Ramos (cell line): Measurements from ENCODE around the gene ARMH1.
"Not testable (repeated sequence)": the region's sequence is repeated elsewhere in the genome, so short reads cannot be mapped to it uniquely, and the experiment has no call there.

ENCODE experiments used
- in situ Hi-C: fragments of 300-500 bp; cut with MboI; formaldehyde crosslinking; loops from one replicate; pipeline ENCODE4 v1.14.3; 2022; ENCODE audit warnings: low sequenced_read_pairs; ENCODE audit not compliant: unreplicated experiment

ARMH1 gene

DNA sequence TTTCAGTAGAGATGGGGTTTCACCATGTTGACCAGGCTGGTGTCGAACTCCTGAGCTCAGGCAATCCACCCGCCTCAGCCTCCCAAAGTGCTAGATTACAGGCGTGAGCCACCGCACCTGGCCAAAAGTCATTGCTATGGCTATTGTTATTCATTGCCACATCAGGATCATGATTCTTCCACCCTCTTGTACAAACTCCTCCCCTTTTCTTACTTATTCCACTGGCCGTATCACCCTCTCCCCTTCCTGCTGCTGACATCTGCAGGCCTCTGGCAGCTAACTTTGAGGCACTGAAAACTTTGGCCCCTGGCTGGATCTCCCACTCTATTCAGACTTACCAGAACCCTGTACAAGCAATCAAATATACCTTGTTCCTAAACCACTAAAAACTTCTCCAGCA is 11.1 kb upstream of the ARMH1 start:
- in situ Hi-C loops = no loop called here

- in situ Hi-C loops = no loop called here
Observed at GRCh38 chr1:44664730-44665370, 9.7 kb upstream of the ARMH1 start.

- in situ Hi-C loops = not testable (repeated sequence)
Observed at GRCh38 chr1:44666719-44667118, 7.8 kb upstream of the ARMH1 start.

DNA sequence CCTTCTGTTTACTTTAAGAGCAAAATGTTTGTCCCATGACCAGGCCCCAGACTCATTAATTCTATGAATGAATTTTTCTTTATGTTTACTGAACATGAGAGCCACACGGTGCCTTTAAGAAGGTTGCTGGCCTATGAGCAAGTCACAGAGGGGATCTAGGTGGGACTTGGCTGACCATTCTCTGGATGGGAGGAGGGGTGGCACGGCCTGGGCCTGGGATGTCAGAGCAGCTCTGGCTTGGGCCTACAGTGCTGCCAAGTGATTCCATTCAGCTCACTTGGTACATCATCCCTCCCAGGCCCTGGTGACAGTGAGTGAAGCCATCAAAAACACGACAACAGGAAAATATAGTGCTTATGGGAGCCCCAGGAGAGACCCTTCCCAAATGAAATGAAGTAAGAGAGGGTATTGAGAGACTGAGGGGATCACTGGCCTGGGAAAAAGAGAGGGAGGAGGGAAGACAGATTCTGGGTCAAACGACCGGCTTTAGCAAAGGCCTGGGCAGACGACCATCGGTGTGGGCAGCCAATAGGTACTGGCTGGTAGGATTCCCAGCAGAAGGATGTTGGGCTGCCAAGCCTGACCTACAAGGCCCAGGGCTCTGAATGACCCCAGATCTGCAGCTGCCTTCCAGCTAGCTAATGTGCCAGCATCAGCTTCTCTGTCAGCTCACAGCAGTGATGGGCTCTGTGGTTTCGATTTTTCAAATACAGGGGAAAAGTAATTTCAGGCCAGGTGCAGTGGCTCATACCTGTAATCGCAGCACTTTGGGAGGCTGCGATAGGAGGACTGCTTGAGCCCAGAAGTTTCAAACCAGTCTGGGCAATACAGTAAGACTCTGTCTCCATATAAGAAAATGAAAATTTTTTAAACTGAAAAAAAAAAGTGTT is 3.5 kb upstream of the ARMH1 start:
- in situ Hi-C loops = no loop called here

DNA sequence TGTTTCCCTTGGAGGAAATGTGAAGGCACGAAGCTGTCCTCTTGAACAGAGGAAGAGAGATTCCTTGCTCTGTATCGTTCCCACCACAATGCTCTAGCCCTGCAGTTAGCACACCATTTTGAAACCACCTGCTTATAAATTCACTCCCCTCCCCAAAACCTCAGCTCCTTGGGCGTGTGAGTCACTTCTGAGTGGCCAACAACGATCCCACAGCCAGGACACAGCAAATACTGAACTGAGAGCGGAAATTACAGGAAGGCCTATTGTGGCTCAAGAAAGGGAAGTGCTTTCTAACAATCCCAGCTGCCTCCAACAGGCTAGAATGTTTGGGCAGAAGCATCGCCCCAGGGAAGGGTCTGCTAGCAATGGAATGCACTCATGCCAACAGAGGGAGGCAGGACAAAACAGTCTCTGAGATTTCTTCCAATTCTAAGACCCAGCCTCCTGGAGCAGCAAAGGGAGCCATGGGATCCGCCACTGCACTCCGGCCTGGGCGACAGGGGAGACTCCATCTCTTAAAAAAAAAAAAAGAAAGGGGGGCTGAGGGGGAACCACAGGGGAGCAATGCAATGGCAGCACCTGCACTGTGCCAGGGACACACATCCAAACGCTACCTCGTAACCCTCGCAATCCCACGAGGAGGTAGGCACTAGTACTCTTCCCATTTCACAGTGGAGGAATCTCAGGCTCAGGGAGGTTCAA is 2.1 kb upstream of the ARMH1 start:
- in situ Hi-C loops = no loop called here

DNA sequence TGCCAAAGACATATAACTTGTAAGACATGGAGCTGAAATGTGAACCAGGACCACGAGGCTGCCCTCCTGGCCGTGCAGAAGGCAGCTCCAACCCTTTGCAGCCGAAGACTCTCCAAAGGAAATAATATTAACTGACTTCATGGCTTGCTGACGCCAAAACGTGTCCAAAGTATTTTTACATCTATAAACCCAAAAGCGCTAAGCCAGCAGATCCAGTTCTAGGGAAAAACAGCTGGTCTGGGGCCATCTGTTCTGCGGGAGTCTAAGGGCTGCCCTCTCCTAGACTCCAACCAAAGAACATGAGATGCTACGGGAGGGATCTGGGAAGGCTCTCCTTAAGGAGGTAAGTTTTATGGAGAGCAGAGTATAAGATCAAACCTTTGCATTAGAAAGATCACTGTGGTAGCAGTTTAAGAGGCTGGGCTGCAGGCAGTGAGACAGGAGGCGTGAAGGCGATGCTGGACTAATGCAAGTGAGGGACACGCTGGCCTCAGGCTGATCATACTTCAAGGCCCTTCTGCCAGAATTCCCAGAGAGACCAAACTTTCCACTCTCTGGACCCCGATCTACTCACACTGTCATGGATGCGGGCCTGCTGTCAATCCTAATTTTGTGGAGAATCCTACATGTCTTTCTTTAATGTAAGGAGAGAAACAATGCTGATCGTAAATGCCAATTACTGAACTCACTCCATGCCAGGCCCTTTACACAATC is 1.4 kb upstream of the ARMH1 start:
- in situ Hi-C loops = no loop called here

DNA sequence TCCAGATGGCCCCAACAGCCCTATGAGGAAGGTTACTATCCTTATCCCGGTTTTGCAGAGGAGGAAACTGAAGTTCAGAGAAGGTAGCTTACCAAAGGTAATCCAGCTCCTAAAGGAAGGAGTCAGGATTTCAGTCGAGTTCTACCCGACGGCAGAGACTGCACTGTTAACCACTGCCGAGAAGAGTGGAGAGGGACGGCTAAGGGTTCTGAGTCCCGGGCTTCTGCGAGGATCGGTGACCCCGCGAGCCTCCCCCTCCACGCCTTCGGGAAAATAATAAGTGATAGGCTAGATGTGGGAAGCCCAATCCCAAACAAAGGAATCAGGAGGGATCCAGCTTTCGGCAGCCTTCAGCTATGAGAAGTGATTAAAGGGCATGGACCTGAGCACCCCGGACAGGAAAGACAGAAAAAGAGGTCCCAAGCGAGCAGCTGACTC is 820 bp upstream of the ARMH1 start:
- in situ Hi-C loops = no loop called here

- in situ Hi-C loops = no loop called here
Observed at GRCh38 chr1:44675186-44675585, 672 bp downstream of the ARMH1 start.

DNA sequence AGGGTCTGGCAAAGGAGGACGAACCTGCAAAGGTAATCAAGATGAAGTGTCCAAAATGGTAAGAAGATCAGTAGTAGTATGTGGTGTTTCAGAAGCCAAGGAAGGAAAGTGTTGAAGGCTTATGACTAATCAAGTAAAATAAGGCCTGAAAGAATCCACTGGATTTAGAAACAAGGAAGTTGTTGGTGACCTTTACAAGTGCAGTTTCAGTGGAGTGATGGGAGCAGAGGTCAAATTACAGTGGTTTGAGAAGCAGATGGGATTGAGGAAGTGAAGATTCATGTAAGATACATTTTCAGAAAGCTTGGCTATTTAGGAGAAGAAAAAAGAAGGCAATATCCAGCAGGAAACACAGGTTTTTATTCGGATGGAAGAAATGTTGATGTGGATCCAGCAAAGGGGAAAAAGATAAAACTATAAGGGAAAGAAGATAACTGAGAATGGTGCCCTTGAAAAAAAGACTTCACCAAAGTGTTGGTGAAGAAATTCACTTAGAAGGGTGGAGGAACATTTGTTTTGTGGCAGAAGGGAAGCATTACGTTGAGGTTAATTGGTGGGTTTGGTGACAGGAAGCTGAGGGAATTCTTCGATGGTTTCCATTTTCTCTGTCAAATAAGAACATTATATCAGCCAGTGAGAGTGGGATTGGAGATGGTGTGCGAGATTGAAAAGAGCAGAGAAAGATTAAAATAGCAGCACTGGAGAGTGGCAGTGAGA is 2.1 kb downstream of the ARMH1 start:
- in situ Hi-C loops = no loop called here

DNA sequence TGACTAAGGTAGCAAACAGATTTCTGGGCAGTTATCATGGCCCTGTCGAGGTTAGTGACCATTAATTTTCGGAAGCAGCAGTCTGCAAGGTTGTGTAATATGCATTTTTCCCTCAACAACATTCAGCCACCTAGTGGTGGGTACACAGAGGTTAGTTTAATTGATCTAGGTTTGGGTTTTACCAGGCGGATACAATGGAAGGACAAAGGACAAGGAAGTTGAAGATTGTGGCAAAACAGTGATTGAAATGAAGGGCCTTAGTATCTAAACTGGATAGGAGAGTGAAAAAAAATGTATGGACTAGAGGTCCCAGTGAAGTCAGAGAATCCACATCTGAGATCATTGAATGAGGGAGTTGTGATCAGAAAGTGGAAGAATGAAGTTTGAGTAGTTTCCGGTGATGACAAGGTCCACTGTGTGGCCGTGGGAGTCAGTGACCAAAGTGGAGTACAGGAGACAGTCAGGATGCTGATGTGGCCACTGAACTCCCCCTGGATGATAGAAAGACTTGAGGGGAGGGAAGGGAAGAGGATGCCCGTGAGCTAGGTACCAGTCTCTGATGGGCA is 2.8 kb downstream of the ARMH1 start:
- in situ Hi-C loops = no loop called here

DNA sequence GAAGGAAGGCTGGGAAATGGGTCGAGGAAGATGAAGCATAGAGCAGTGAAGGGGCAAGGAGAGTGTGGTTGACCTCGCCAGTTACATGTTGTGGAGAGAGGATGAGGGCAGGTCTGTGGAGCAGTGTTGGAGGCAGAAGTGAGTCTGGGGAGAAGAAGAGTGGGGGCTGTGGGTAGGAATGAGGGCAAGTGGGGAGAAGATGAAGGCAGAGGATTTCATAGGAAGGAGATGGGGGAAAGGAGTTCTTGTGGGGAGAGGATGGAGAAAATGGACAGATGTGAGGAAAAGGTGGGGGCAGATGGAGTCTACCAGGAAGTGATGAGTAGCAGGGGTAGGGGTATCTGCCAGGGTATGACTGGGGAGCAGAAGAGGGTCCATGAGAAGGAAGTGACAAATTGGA is 3.6 kb downstream of the ARMH1 start:
- in situ Hi-C loops = no loop called here

DNA sequence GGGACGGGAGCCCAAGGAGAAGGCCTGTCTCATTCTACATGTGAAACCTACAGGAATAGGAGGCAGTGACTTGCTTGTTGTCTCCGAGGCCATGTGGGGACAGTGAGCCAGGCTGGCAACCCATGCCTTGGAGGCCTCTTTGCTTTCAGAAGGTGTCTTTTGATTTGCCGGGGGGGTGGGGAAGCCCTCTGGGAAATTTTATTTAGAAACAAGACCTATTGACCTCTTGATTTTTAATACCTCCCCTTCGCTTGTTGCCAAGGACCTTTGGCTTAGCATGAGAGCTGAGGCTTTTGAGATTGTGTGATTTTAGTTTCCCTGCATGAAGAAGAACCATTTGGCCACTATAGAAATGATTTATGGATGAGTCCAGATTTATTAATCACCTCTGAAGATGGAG is 4.1 kb downstream of the ARMH1 start:
- in situ Hi-C loops = no loop called here

GRCh38 chr1:44679468-44679867 is 5.0 kb downstream of the ARMH1 start:
- in situ Hi-C loops = no loop called here

DNA sequence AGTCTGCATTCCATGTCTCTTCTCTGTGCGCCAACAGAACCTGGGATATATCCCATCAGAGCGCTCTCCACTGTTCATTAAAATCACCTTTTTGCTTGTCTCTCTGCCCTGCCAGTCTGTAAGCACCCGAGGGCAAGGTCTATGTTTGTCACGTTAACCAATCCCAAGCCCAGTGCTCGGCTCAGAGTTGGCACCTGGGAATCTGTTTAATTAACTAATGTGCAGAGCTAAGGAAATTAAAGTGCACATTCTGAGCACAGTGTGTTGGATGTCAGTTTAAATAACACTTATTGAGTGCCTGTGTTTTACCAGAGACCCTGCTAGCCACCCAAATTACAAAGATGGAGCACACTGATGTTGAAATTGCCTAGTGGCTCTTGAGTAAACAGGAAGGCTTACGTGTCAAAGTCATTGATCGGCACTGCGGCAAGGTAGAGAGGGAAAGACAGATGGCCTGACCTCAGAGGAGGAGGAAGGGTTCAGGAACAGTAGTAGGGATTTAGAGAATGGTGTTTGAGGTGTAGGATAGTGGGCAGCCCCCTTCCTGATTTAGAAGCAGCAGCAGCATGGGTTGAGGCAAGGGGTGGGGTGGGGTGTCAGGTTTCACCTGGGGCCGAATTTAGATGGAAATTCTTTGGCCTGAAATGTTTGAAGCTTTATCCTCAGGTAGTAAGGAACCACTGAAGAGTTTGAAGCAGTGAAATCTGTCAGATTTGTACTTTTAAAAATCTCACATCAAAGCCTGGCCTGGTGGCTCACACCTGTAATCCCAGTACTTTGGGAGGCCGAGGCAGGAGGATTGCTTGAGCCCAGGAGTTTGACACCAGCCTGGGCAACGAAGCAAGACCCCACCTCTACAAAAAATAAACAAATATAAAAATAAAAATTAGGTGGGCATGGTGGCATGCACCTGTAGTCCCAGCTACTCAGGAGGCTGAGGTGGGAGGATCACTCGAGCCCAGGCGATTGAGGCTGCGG is 7.7 kb downstream of the ARMH1 start:
- in situ Hi-C loops = no loop called here

- in situ Hi-C loops = no loop called here
Observed at GRCh38 chr1:44682883-44683265, 8.4 kb downstream of the ARMH1 start.

- in situ Hi-C loops = no loop called here
Observed at GRCh38 chr1:44684525-44684924, 10.0 kb downstream of the ARMH1 start.

DNA sequence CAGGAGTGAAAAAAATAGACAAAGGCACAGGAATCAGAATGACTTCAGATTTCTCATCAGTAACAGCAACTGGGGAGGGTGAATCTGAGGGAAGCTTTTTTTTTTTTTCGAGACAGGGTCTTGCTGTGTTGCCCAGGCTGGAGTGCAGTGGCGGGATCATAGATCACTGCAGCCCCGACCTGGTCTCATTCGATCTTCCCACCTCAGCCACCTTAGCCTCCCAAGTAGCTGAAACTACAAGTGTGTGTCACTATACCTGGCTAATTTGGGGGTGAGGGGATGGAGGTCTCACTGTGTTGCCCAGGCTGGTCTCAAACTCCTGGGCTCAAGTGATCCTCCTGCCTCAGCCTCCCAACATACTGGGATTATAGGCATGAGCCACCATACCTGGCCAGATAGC is 10.7 kb downstream of the ARMH1 start:
- in situ Hi-C loops = no loop called here

GRCh38 chr1:44685881-44686280 is 11.4 kb downstream of the ARMH1 start:
- in situ Hi-C loops = no loop called here
